GM18526 (cell line): ENCODE measurements around the gene SLC25A6.

Experiments used
- POLR2A ChIP-seq: IDR thresholded peaks from 3 replicates; pipeline ENCODE4 v1.6.1; 2011; ENCODE audit not compliant: insufficient read length; ENCODE audit errors: extremely low read depth

SLC25A6 gene

GRCh38 chrX:1418901-1419544 lies 27.1 kb upstream of the SLC25A6 start:
- peak; percentile 12 for TF ChIP-seq POLR2A

- no peak for TF ChIP-seq POLR2A
These were observed 26.2 kb upstream of the SLC25A6 start for GRCh38 chrX:1417921-1418771.

GRCh38 chrX:1416965-1417760 lies 25.2 kb upstream of the SLC25A6 start:
- TF ChIP-seq POLR2A: no peak

GRCh38 chrX:1416327-1416784 lies 24.4 kb upstream of the SLC25A6 start:
- no peak for TF ChIP-seq POLR2A

GRCh38 chrX:1412551-1413161 lies 20.7 kb upstream of the SLC25A6 start:
- no peak for TF ChIP-seq POLR2A

GRCh38 chrX:1411326-1411725 lies 19.4 kb upstream of the SLC25A6 start:
- no peak for TF ChIP-seq POLR2A

GRCh38 chrX:1407035-1407434 lies 15.1 kb upstream of the SLC25A6 start:
- no peak for TF ChIP-seq POLR2A

- TF ChIP-seq POLR2A: no peak
These were observed 11.3 kb upstream of the SLC25A6 start for GRCh38 chrX:1403228-1403627.

GRCh38 chrX:1401611-1402430 lies 9.9 kb upstream of the SLC25A6 start:
- no peak for TF ChIP-seq POLR2A

- no peak for TF ChIP-seq POLR2A
These were observed 9.0 kb upstream of the SLC25A6 start for GRCh38 chrX:1400742-1401471.

GRCh38 chrX:1400049-1400448 lies 8.1 kb upstream of the SLC25A6 start:
- no peak for TF ChIP-seq POLR2A

- TF ChIP-seq POLR2A: peak; percentile 12
These were observed 6.8 kb upstream of the SLC25A6 start for GRCh38 chrX:1398431-1399340.
